HepG2 (cell line): ENCODE measurements around the gene TMEM167B. TPM values are rescaled to one million over a fixed set of nuclear protein-coding genes. Genes with fewer than 3 reads are reported as not detected.

Source experiments
- ATAC-seq: fragments of 200-7000 bp; cut with Tn5 transposase; 3 replicates; pipeline ENCODE4 v1.9.1; 2020; ENCODE audit warnings: mild to moderate bottlenecking, moderate library complexity
- BruUV-seq: library from RNA; stranded (reverse); fragments of 400-500 nt; replicated peaks from 2 replicates; lab custom pipeline; 2021; lab: Mats Ljungman, UMichigan
- CTCF ChIA-PET: fragments of 300-600 bp; formaldehyde crosslinking; extraction: SDS; loops from one replicate; lab custom pipeline; 2021; ENCODE audit warnings: low total read pairs, inconsistent platforms, low intra/inter-chr PET ratio; lab: Yijun Ruan, JAX
- POLR2A ChIA-PET: fragments of 350-600 bp; sonication (Branson Sonifier 250); formaldehyde crosslinking; loops from one replicate; lab custom pipeline; 2020; ENCODE audit warnings: antibody characterized with exemption, inconsistent platforms; lab: Yijun Ruan, JAX
- DNase-seq: peaks from one replicate; pipeline ENCODE4 v3.0.0-alpha.2; 2015; ENCODE audit warnings: low spot score
- FAIRE-seq: peaks from 3 replicates; lab custom pipeline; 2011; peaks lifted over from hg19 to GRCh38; lab: Jason Lieb, UNC
- H2AFZ ChIP-seq: one replicate; pipeline ENCODE4 v1.6.1; 2011; ENCODE audit warnings: low read length, inconsistent platforms
- H3K27ac ChIP-seq: fragments of 300-600 bp; 3 replicates; pipeline ENCODE4 v1.8.0; 2011; ENCODE audit warnings: mixed run types, mild to moderate bottlenecking, mixed read lengths, low read length, inconsistent platforms; ENCODE audit not compliant: insufficient read depth; ENCODE audit errors: extremely low read length
- H3K27me3 ChIP-seq, 2 experiments: fragments of 200-600 bp in 1 of 2; 2 replicates in 1 of 2; 3 replicates in 1 of 2; pipeline versions ENCODE4 v1.6.0 to v1.8.0; 2011; ENCODE audit warnings: low read length in 2 of 2, mild to moderate bottlenecking in 2 of 2, moderate library complexity in 2 of 2, inconsistent platforms in 1 of 2; ENCODE audit not compliant: insufficient read depth in 2 of 2, control insufficient read depth in 1 of 2
- H3K36me3 ChIP-seq, 2 experiments: fragments of 200-600 bp in 1 of 2; replicated peaks in 1 of 2; 2 replicates in 1 of 2; 3 replicates in 1 of 2; pipeline versions ENCODE4 v1.5.1 to v1.8.0; 2011; ENCODE audit warnings: low read length in 2 of 2, inconsistent platforms in 1 of 2; ENCODE audit not compliant: insufficient read depth in 2 of 2, control insufficient read depth in 1 of 2
- H3K4me1 ChIP-seq: 2 replicates; pipeline ENCODE4 v1.5.1; 2012; ENCODE audit warnings: low read length, inconsistent platforms; ENCODE audit not compliant: insufficient read depth
- H3K4me2 ChIP-seq: 2 replicates; pipeline ENCODE4 v1.6.0; 2011; ENCODE audit warnings: low read depth, low read length, inconsistent platforms
- H3K4me3 ChIP-seq, 3 experiments: fragments of 200-600 bp in 1 of 3; sonication (generic), shearing (Covaris generic) in 1 of 3; replicated peaks in 1 of 3; 2 replicates each; pipeline ENCODE4 v1.5.1; 2011 to 2016; ENCODE audit warnings: low read length in 3 of 3, inconsistent platforms in 2 of 3, low read depth in 2 of 3, mild to moderate bottlenecking in 2 of 3, control low read depth in 1 of 3, mixed read lengths in 1 of 3; ENCODE audit not compliant: insufficient read depth in 1 of 3
- H3K79me2 ChIP-seq: one replicate; pipeline ENCODE4 v1.6.1; 2011; ENCODE audit warnings: low read length, inconsistent platforms; ENCODE audit not compliant: insufficient read depth
- H3K9ac ChIP-seq: 2 replicates; pipeline ENCODE4 v1.6.0; 2011; ENCODE audit warnings: mild to moderate bottlenecking, low read depth, low read length, inconsistent platforms; ENCODE audit not compliant: insufficient read depth
- H3K9me3 ChIP-seq: 2 replicates; pipeline ENCODE4 v1.5.1; 2012; ENCODE audit warnings: mild to moderate bottlenecking, low read length
- H4K20me1 ChIP-seq: 2 replicates; pipeline ENCODE4 v1.6.0; 2011; ENCODE audit warnings: inconsistent platforms, mild to moderate bottlenecking, low read length, moderate library complexity; ENCODE audit not compliant: insufficient read depth
- SP2 ChIP-seq: sonication (generic); formaldehyde crosslinking; IDR thresholded peaks from 2 replicates; pipeline ENCODE4 v1.5.1; 2020; ENCODE audit warnings: mild to moderate bottlenecking, missing genetic modification reagents
- THYN1 ChIP-seq: sonication (generic); formaldehyde crosslinking; IDR thresholded peaks from 2 replicates; pipeline ENCODE4 v1.8.1; 2023; ENCODE audit warnings: low read depth, mild to moderate bottlenecking, moderate library complexity, missing genetic modification reagents, borderline replicate concordance
- TOPORS ChIP-seq: sonication (generic); formaldehyde crosslinking; IDR thresholded peaks from 2 replicates; pipeline ENCODE4 v1.8.0; 2023; ENCODE audit warnings: mild to moderate bottlenecking, missing genetic modification reagents
- ZNF10 ChIP-seq: sonication (generic); formaldehyde crosslinking; IDR thresholded peaks from 2 replicates; pipeline ENCODE4 v1.4.0; 2020; ENCODE audit warnings: mild to moderate bottlenecking, low read depth, missing genetic modification reagents, borderline replicate concordance
- ZNF326 ChIP-seq: sonication (generic); formaldehyde crosslinking; IDR thresholded peaks from 2 replicates; pipeline ENCODE4 v1.4.0; 2020; ENCODE audit warnings: missing genetic modification reagents, borderline replicate concordance
- ZNF343 ChIP-seq: sonication (generic); formaldehyde crosslinking; IDR thresholded peaks from 2 replicates; pipeline ENCODE4 v1.4.0; 2020; ENCODE audit warnings: mild to moderate bottlenecking, missing genetic modification reagents
- ZNF83 ChIP-seq: sonication (generic); formaldehyde crosslinking; IDR thresholded peaks from 2 replicates; pipeline ENCODE4 v1.4.0; 2020; ENCODE audit warnings: missing genetic modification reagents, mild to moderate bottlenecking, borderline replicate concordance
- ZSCAN25 ChIP-seq: sonication (generic); formaldehyde crosslinking; IDR thresholded peaks from 2 replicates; pipeline ENCODE4 v1.8.0; 2022; ENCODE audit warnings: mild to moderate bottlenecking, missing genetic modification reagents
- WGBS: methylation state at CpG from one replicate; pipeline ENCODE4 v1.1.6; 2017; ENCODE audit warnings: low lambda C conversion rate; 5-methylcytosine and 5-hydroxymethylcytosine counted together
- in situ Hi-C: cut with HindIII; loops from 2 replicates; pipeline ENCODE4 v1.10.0; 2017; ENCODE audit warnings: low pct_unique_long_range_greater_than_20kb; ENCODE audit not compliant: extremely low pct_ligation_motif_present
- intact Hi-C: fragments of 100-400 bp; cut with micrococcal nuclease; formaldehyde crosslinking; loops from one replicate; pipeline ENCODE4 v1.10.0; 2022; ENCODE audit not compliant: unreplicated experiment
- polyA plus RNA-seq, 8 experiments: library from polyadenylated mRNA; depleted of rRNA in 3 of 8; stranded (reverse) in 7 of 8; unstranded in 1 of 8; fragments of >200 nt; fragmentation: Illumina TruSeq in 4 of 8; extraction: Trizol in 4 of 8; gene quantifications; 2 replicates each; pipeline versions ENCODE4 v1.2.1 to v1.2.3, GENCODE V29; 2011 to 2016; ENCODE audit warnings: low read depth in 4 of 8, missing spikeins in 1 of 8, mixed read lengths in 1 of 8; ENCODE audit not compliant: insufficient read depth in 1 of 8
- total RNA-seq, 5 experiments: library from RNA; depleted of rRNA; stranded (reverse); fragments of >200 nt; fragmentation: Illumina TruSeq; extraction: Trizol; gene quantifications; 2 replicates each; pipeline ENCODE4 v1.2.3, GENCODE V29; 2016; ENCODE audit warnings: low read depth in 1 of 5
- TF ChIP-seq, protein P1 (sequence below), 2 experiments: sonication (generic) in 1 of 2; formaldehyde crosslinking in 1 of 2; IDR thresholded peaks; 2 replicates each; pipeline versions ENCODE4 v1.4.0 to v1.6.1; 2018 to 2020; ENCODE audit warnings: missing genetic modification reagents in 2 of 2, borderline replicate concordance in 1 of 2, low read depth in 1 of 2, mild to moderate bottlenecking in 1 of 2, missing biosample characterization in 1 of 2
- TF ChIP-seq, protein P2 (sequence below): sonication (generic); formaldehyde crosslinking; IDR thresholded peaks from 2 replicates; pipeline ENCODE4 v1.5.0; 2020; ENCODE audit warnings: mild to moderate bottlenecking, missing genetic modification reagents

Gene TMEM167B
- total and polyA plus RNA-seq, 2 of the 13 experiments (the other 11 are each of a cell fraction or from before 2014, with no cell fraction given): 9.5 to 22.4 TPM

GRCh38 chr1:109131800-109132199 lies 41.2 kb downstream of the TMEM167B start (continued):
- TF ChIP-seq ZNF10 (no peak), THYN1 (no peak), ZNF343 (no peak), ZNF83 (no peak), ZNF326 (no peak), SP2 (CRISPR knock-in tag) (no peak), ZSCAN25 (CRISPR knock-in tag) (no peak)
- TF ChIP-seq, protein P1, sequence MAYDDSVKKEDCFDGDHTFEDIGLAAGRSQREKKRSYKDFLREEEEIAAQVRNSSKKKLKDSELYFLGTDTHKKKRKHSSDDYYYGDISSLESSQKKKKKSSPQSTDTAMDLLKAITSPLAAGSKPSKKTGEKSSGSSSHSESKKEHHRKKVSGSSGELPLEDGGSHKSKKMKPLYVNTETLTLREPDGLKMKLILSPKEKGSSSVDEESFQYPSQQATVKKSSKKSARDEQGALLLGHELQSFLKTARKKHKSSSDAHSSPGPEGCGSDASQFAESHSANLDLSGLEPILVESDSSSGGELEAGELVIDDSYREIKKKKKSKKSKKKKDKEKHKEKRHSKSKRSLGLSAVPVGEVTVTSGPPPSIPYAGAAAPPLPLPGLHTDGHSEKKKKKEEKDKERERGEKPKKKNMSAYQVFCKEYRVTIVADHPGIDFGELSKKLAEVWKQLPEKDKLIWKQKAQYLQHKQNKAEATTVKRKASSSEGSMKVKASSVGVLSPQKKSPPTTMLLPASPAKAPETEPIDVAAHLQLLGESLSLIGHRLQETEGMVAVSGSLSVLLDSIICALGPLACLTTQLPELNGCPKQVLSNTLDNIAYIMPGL (CRISPR knock-in tag; IDR thresholded peaks at IDR 0.05; ENCODE audit: borderline replicate concordance in 1 of 2, low read depth in 1 of 2): no peak

DNA sequence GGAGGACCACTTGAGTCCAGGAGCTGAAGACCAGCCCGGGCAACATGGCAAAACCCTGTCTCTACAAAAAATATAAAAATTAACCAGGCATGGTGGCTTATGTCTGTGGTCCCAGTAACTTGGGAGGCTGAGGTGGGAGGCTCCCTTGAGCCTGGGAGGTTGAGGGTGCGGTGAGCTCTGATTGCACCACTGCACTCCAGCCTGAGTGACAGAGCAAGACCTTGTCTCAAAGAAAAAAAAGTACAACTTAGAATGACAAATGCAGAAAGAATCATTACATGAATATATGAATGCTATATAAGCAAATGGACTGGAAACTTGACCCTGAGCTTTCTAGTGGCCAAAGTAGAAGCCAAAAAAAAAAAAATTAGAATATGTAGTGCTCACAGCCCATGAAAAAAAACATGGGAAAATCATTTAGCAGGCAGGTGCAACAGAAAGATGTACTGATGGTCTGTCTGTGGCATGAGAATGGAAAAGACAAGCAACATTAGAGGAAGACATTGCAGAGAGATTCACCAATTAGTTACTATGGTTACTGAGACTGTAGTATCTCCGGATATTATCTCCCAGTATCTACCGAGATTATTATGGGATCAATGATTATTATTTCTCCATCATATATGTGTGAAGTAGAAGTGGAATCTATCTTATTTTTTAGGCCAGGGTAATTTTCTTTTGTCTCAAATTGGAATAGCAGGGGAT lies 42.6 kb downstream of the TMEM167B start:
- Histone ChIP-seq H3K27ac (no peak overlapping the region), H2AFZ (no peak overlapping the region), H4K20me1 (no peaks in the 10 kb centered on the region), H3K27me3 (peaks cover 0 to 8% of the 10 kb centered on the region in 2 experiments; a peak in 1 of 5 replicates), H3K79me2 (no peaks in the 10 kb centered on the region), H3K9me3 (no peaks in the 10 kb centered on the region), H3K9ac (no peak overlapping the region), H3K36me3 (no peaks in the 10 kb centered on the region), H3K4me1 (peaks cover 47% of the 10 kb centered on the region), H3K4me2 (no peak overlapping the region), H3K4me3 (no peak overlapping the region)
- POLR2A ChIA-PET: interaction anchor here (2.5 kb wide), 1 partner anchor 33 kb away, joined by 8 read pairs; no protein-coding TSS in a partner anchor
- in situ Hi-C loops: no loop called here
- CTCF ChIA-PET: no interaction called here
- DNase-seq: no peak
- no peak for ATAC-seq
- no peak for FAIRE-seq
- TF ChIP-seq, protein P2, sequence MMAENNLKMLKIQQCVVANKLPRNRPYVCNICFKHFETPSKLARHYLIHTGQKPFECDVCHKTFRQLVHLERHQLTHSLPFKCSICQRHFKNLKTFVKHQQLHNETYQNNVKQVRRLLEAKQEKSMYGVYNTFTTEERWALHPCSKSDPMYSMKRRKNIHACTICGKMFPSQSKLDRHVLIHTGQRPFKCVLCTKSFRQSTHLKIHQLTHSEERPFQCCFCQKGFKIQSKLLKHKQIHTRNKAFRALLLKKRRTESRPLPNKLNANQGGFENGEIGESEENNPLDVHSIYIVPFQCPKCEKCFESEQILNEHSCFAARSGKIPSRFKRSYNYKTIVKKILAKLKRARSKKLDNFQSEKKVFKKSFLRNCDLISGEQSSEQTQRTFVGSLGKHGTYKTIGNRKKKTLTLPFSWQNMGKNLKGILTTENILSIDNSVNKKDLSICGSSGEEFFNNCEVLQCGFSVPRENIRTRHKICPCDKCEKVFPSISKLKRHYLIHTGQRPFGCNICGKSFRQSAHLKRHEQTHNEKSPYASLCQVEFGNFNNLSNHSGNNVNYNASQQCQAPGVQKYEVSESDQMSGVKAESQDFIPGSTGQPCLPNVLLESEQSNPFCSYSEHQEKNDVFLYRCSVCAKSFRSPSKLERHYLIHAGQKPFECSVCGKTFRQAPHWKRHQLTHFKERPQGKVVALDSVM: peak; percentile 70; the same call in 1 of the 2 replicates
- TF ChIP-seq TOPORS: no peak
- no TSS peak for BruUV-seq
- intact Hi-C loops: no loop called here
- WGBS: 37% methylated on average over 4 of the region's 4 CpGs
